Endodermal cell (in vitro differentiated cells): ENCODE results near the gene INF2. TPM values are rescaled to one million over a fixed set of nuclear protein-coding genes. Genes with fewer than 3 reads are reported as not detected.

ENCODE experiments used
- DNase-seq: peaks from one replicate; pipeline ENCODE4 v3.0.0-alpha.2; 2017
- H3K27ac ChIP-seq: 2 replicates; pipeline ENCODE4 v1.5.1; 2013; ENCODE audit warnings: mild to moderate bottlenecking, low read depth, low read length, moderate library complexity
- H3K27me3 ChIP-seq: 2 replicates; pipeline ENCODE4 v1.6.1; 2013; ENCODE audit warnings: mild to moderate bottlenecking, low read length, moderate library complexity; ENCODE audit not compliant: insufficient read depth, control insufficient read depth, poor library complexity, severe bottlenecking
- H3K36me3 ChIP-seq: 2 replicates; pipeline ENCODE4 v1.7.0; 2013; ENCODE audit warnings: mild to moderate bottlenecking, low read length, moderate library complexity; ENCODE audit not compliant: control insufficient read depth, insufficient read depth
- H3K4me1 ChIP-seq: one replicate; pipeline ENCODE4 v1.7.0; 2013; ENCODE audit warnings: low read length; ENCODE audit not compliant: control insufficient read depth, insufficient read depth
- H3K4me3 ChIP-seq: 2 replicates; pipeline ENCODE4 v1.5.1; 2013; ENCODE audit warnings: mild to moderate bottlenecking, low read length, moderate library complexity
- H3K9ac ChIP-seq: 2 replicates; pipeline ENCODE4 v1.6.1; 2013; ENCODE audit warnings: mild to moderate bottlenecking, low read length, moderate library complexity; ENCODE audit not compliant: poor library complexity, severe bottlenecking; ENCODE audit errors: extremely low read depth
- H3K9me3 ChIP-seq: 2 replicates; pipeline ENCODE4 v1.6.1; 2013; ENCODE audit warnings: mild to moderate bottlenecking, low read length, moderate library complexity; ENCODE audit not compliant: control insufficient read depth
- H3K27ac Mint-ChIP-seq: 2 replicates; pipeline ENCODE4 v1.8.0; 2020; ENCODE audit warnings: mixed read lengths
- H3K27me3 Mint-ChIP-seq: 2 replicates; pipeline ENCODE4 v1.8.0; 2021; ENCODE audit warnings: mild to moderate bottlenecking, mixed read lengths; ENCODE audit not compliant: insufficient read depth
- H3K36me3 Mint-ChIP-seq: 2 replicates; pipeline ENCODE4 v1.8.0; 2020; ENCODE audit warnings: low read depth, mixed read lengths
- H3K4me1 Mint-ChIP-seq: 2 replicates; pipeline ENCODE4 v1.8.0; 2020; ENCODE audit warnings: mixed read lengths
- H3K4me3 Mint-ChIP-seq: 2 replicates; pipeline ENCODE4 v1.8.0; 2020; ENCODE audit warnings: mild to moderate bottlenecking, moderate library complexity, mixed read lengths
- H3K9me3 Mint-ChIP-seq: 2 replicates; pipeline ENCODE4 v1.8.0; 2020; ENCODE audit warnings: mild to moderate bottlenecking, mixed read lengths
- CTCF ChIP-seq: fragments of 200-600 bp; sonication (generic); conservative IDR thresholded peaks from 2 replicates; pipeline ENCODE4 v1.5.0; 2021; ENCODE audit warnings: antibody characterized with exemption, mild to moderate bottlenecking
- WGBS, 2 experiments: methylation state at CpG; one replicate each; pipeline versions ENCODE4 v1.1.5 to v1.1.7; 2013; ENCODE audit warnings: missing lambda C conversion rate in 2 of 2, mixed read lengths in 1 of 2; ENCODE audit not compliant: insufficient coverage in 1 of 2, insufficient read length in 1 of 2; 5-methylcytosine and 5-hydroxymethylcytosine counted together
- total RNA-seq, 2 donors: library from RNA; stranded (reverse); fragmentation: NEBNext Ultra II Directional in 1 of 2; extraction: Animal tissue kit (Norgen Biotek cat#: 25700) in 1 of 2; gene quantifications; 2 replicates in 1 of 2; 3 replicates in 1 of 2; pipeline ENCODE4 v1.2.1, GENCODE V29; 2021

INF2 gene
- total RNA-seq, 2 donors from 2014 or later = 99.7 to 114 TPM

- WGBS, 2 experiments = 94 to 96% methylated on average over 7 to 18 of the region's 18 CpGs
- Mint-ChIP-seq H3K36me3 (peaks cover 26% of the 10 kb centered on the region), H3K4me3 (no peak overlapping the region), H3K4me1 (no peaks in the 10 kb centered on the region), H3K27me3 (no peaks in the 10 kb centered on the region), H3K27ac (no peak overlapping the region), H3K9me3 (peaks cover 2% of the 10 kb centered on the region)
- Histone ChIP-seq H3K9ac (no peak overlapping the region), H3K27ac (no peak overlapping the region), H3K4me3 (no peak overlapping the region), H3K36me3 (peaks cover 14% of the 10 kb centered on the region), H3K9me3 (peaks cover 4% of the 10 kb centered on the region), H3K27me3 (no peaks in the 10 kb centered on the region), H3K4me1 (no peaks in the 10 kb centered on the region)
- DNase-seq = no peak
- TF ChIP-seq CTCF = no peak
Observed at GRCh38 chr14:104709387-104710039, 20.1 kb downstream of the INF2 start.

- H3K4me1 ChIP-seq = no peaks in the 10 kb centered on the region
- no peak for DNase-seq
- WGBS, 2 experiments = 92 to 94% methylated on average over 19 to 34 of the region's 34 CpGs
- TF ChIP-seq CTCF = no peak
- Mint-ChIP-seq H3K4me1 (no peaks in the 10 kb centered on the region), H3K4me3 (no peak overlapping the region), H3K27me3 (no peaks in the 10 kb centered on the region), H3K27ac (peak overlapping the region; percentile 44), H3K9me3 (no peaks in the 10 kb centered on the region), H3K36me3 (peaks cover 20% of the 10 kb centered on the region)
- H3K9ac ChIP-seq = no peak overlapping the region
- no peak overlapping the region for H3K27ac ChIP-seq
- peaks cover 9% of the 10 kb centered on the region for H3K36me3 ChIP-seq
- no peak overlapping the region for H3K4me3 ChIP-seq
- H3K27me3 ChIP-seq = no peaks in the 10 kb centered on the region
- H3K9me3 ChIP-seq = no peaks in the 10 kb centered on the region
Observed at GRCh38 chr14:104710071-104710735, 20.8 kb downstream of the INF2 start.

GRCh38 chr14:104712881-104713734 lies 23.7 kb downstream of the INF2 start:
- Histone ChIP-seq H3K9ac (no peak overlapping the region), H3K36me3 (peaks cover 3% of the 10 kb centered on the region), H3K27ac (no peak overlapping the region), H3K4me1 (no peaks in the 10 kb centered on the region), H3K4me3 (no peak overlapping the region), H3K9me3 (no peaks in the 10 kb centered on the region), H3K27me3 (no peaks in the 10 kb centered on the region)
- Mint-ChIP-seq H3K4me3 (no peak overlapping the region), H3K4me1 (peaks cover 2% of the 10 kb centered on the region), H3K27me3 (no peaks in the 10 kb centered on the region), H3K36me3 (peaks cover 23% of the 10 kb centered on the region), H3K27ac (no peak overlapping the region), H3K9me3 (no peaks in the 10 kb centered on the region)
- DNase-seq = no peak
- WGBS, 2 experiments = 90 to 94% methylated on average over 25 to 40 of the region's 40 CpGs
- TF ChIP-seq CTCF = no peak
